Nephron progenitor cell (in vitro differentiated cells): ENCODE results near the gene USP6.

ENCODE experiments used
- DNase-seq: peaks from one replicate; pipeline ENCODE4 v3.0.0; 2021
- H3K27ac Mint-ChIP-seq: 2 replicates; pipeline ENCODE4 v1.8.0; 2021; ENCODE audit warnings: mild to moderate bottlenecking, moderate library complexity, mixed read lengths
- H3K27me3 Mint-ChIP-seq: 2 replicates; pipeline ENCODE4 v1.8.0; 2021; ENCODE audit warnings: mild to moderate bottlenecking, low read depth, mixed read lengths; ENCODE audit not compliant: poor library complexity
- H3K36me3 Mint-ChIP-seq: 2 replicates; pipeline ENCODE4 v1.8.0; 2021; ENCODE audit warnings: low read depth, mixed read lengths
- H3K4me1 Mint-ChIP-seq: 2 replicates; pipeline ENCODE4 v1.8.0; 2021; ENCODE audit warnings: mixed read lengths
- H3K4me3 Mint-ChIP-seq: 2 replicates; pipeline ENCODE4 v1.8.0; 2021; ENCODE audit warnings: mild to moderate bottlenecking, moderate library complexity, mixed read lengths
- H3K9me3 Mint-ChIP-seq: 2 replicates; pipeline ENCODE4 v1.8.0; 2021; ENCODE audit warnings: mild to moderate bottlenecking, moderate library complexity, mixed read lengths
- TF ChIP-seq, protein P1 (sequence below): fragments of 200-600 bp; sonication (generic); IDR thresholded peaks from 2 replicates; pipeline ENCODE4 v1.5.0; 2021; ENCODE audit warnings: antibody characterized with exemption

Gene USP6

DNA sequence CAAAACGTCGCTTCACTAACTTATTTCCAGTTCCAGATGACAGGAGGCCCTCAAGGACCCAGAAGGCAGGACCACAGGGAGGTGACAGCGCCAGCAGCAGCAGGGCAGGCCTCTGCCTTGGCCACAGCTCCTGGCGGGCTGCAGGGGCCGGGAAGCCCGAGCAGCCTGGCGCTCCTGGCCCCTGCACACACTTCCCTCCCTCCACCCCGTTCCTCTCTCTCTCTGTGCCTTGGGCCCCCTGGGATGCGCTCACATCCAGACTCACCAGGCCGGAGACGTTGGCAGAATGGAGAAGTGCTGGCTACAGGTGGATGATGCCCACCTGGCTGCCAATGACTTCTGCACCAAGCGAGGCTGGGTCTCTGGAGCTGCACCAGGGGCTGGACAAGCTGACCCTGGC is 63.2 kb downstream of the USP6 start:
- Mint-ChIP-seq H3K9me3 (peaks cover 100% of the 10 kb centered on the region), H3K4me3 (no peak overlapping the region), H3K36me3 (peaks cover 100% of the 10 kb centered on the region), H3K27ac (no peak overlapping the region), H3K27me3 (peaks cover 16% of the 10 kb centered on the region), H3K4me1 (no peaks in the 10 kb centered on the region)
- DNase-seq, result no peak
- TF ChIP-seq, protein P1, sequence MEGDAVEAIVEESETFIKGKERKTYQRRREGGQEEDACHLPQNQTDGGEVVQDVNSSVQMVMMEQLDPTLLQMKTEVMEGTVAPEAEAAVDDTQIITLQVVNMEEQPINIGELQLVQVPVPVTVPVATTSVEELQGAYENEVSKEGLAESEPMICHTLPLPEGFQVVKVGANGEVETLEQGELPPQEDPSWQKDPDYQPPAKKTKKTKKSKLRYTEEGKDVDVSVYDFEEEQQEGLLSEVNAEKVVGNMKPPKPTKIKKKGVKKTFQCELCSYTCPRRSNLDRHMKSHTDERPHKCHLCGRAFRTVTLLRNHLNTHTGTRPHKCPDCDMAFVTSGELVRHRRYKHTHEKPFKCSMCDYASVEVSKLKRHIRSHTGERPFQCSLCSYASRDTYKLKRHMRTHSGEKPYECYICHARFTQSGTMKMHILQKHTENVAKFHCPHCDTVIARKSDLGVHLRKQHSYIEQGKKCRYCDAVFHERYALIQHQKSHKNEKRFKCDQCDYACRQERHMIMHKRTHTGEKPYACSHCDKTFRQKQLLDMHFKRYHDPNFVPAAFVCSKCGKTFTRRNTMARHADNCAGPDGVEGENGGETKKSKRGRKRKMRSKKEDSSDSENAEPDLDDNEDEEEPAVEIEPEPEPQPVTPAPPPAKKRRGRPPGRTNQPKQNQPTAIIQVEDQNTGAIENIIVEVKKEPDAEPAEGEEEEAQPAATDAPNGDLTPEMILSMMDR, result no peak

- no peak for DNase-seq
- Mint-ChIP-seq H3K9me3 (peaks cover 100% of the 10 kb centered on the region), H3K27me3 (peaks cover 14% of the 10 kb centered on the region), H3K36me3 (peaks cover 100% of the 10 kb centered on the region), H3K4me3 (no peak overlapping the region), H3K4me1 (no peaks in the 10 kb centered on the region), H3K27ac (no peak overlapping the region)
- TF ChIP-seq, protein P1, result no peak
These were observed 65.9 kb downstream of the USP6 start for GRCh38 chr17:5181509-5182305.

DNA sequence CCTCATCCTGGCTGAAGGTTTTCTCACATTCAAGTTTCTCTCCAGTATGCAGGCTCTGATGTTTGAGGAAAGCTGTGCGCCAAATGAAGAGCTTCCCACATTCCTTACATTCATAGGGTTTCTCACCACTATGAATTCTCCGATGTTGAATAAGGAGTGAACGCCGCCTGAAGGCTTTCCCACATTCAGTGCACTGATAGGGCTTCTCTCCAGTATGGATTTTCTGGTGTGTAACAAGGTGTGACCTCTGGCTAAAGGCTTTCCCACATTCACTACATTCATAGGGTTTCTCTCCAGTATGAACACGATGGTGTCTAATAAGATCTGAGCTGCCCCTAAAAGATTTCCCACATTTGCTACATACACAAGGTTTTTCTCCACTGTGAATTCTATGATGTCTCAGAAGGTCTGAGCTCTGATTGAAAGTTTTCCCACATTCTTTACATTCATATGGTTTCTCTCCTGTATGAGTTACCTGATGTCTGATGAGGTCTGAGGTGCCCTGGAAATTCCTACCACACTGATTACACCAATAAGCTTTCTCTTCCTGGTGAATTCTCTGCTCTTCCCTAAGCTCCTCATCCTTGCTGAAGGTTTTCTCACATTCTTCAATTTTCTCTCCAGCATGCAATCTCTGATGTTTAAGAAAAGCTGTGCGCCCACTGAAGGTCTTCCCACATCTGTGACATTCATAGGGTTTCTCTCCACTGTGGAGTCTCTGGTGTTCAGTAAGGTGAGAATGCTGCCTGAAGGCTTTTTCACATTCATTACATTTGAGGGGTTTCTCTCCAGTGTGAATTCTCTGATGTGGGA is 67.0 kb downstream of the USP6 start:
- DNase-seq, result no peak
- H3K4me3 Mint-ChIP-seq, result no peak overlapping the region
- H3K27me3 Mint-ChIP-seq, result peaks cover 14% of the 10 kb centered on the region
- TF ChIP-seq, protein P1, result no peak
- peaks cover 100% of the 10 kb centered on the region for H3K36me3 Mint-ChIP-seq
- no peak overlapping the region for H3K27ac Mint-ChIP-seq
- H3K4me1 Mint-ChIP-seq, result no peaks in the 10 kb centered on the region
- peaks cover 100% of the 10 kb centered on the region for H3K9me3 Mint-ChIP-seq

GRCh38 chr17:5183410-5183793 is 67.6 kb downstream of the USP6 start:
- Mint-ChIP-seq H3K36me3 (peaks cover 100% of the 10 kb centered on the region), H3K27me3 (peaks cover 14% of the 10 kb centered on the region), H3K4me3 (no peak overlapping the region), H3K9me3 (peaks cover 100% of the 10 kb centered on the region), H3K27ac (no peak overlapping the region), H3K4me1 (no peaks in the 10 kb centered on the region)
- TF ChIP-seq, protein P1, result no peak
- DNase-seq, result no peak

- peaks cover 100% of the 10 kb centered on the region for H3K9me3 Mint-ChIP-seq
- DNase-seq, result no peak
- TF ChIP-seq, protein P1, result no peak
- H3K4me1 Mint-ChIP-seq, result no peaks in the 10 kb centered on the region
- no peak overlapping the region for H3K27ac Mint-ChIP-seq
- peaks cover 100% of the 10 kb centered on the region for H3K36me3 Mint-ChIP-seq
- H3K4me3 Mint-ChIP-seq, result no peak overlapping the region
- peaks cover 14% of the 10 kb centered on the region for H3K27me3 Mint-ChIP-seq
These were observed 68.5 kb downstream of the USP6 start for GRCh38 chr17:5184288-5184687.
